GM12878 (cell line): ENCODE results near the gene CYTH2. TPM values are rescaled to one million over a fixed set of nuclear protein-coding genes. Genes with fewer than 3 reads are reported as not detected.

ENCODE experiments used
- ATAC-seq: fragments of 200-7000 bp; cut with Tn5 transposase; 3 replicates; pipeline ENCODE4 v1.9.1; 2020; ENCODE audit warnings: mild to moderate bottlenecking, moderate library complexity
- BruUV-seq: library from RNA; stranded (reverse); fragments of 400-500 nt; replicated peaks from 2 replicates; lab custom pipeline; 2021; lab: Mats Ljungman, UMichigan
- CTCF ChIA-PET: fragments of 300-600 bp; sonication (Branson Sonifier 250); formaldehyde crosslinking; extraction: SDS; loops from one replicate; lab custom pipeline; 2021; ENCODE audit warnings: inconsistent platforms; lab: Yijun Ruan, JAX
- POLR2A ChIA-PET: fragments of 350-600 bp; formaldehyde crosslinking; extraction: SDS; loops from one replicate; lab custom pipeline; 2021; ENCODE audit warnings: inconsistent platforms; lab: Charles Lee
- RAD21 ChIA-PET: fragments of 300-600 bp; sonication (Branson Sonifier 250); formaldehyde crosslinking; loops from one replicate; lab custom pipeline; 2023; ENCODE audit warnings: antibody characterized with exemption; ENCODE audit not compliant: unreplicated experiment; lab: Charles Lee
- SMC1A ChIA-PET: fragments of 300-600 bp; sonication (Branson Sonifier 250); formaldehyde crosslinking; loops from one replicate; lab custom pipeline; 2023; ENCODE audit not compliant: unreplicated experiment, uncharacterized antibody; lab: Charles Lee
- DNase-seq: peaks from one replicate; pipeline ENCODE4 v3.0.0-alpha.2; 2011; ENCODE audit warnings: low read depth, low spot score
- FAIRE-seq: peaks from 3 replicates; lab custom pipeline; 2011; peaks lifted over from hg19 to GRCh38; lab: Jason Lieb, UNC
- H2AFZ ChIP-seq: 2 replicates; pipeline ENCODE4 v1.6.0; 2011; ENCODE audit warnings: low read depth, low read length, control low read depth; ENCODE audit not compliant: control insufficient read depth
- H3K27ac ChIP-seq: 2 replicates; pipeline ENCODE4 v1.5.1; 2011; ENCODE audit warnings: control low read depth; ENCODE audit not compliant: control insufficient read depth, insufficient read depth
- H3K27me3 ChIP-seq, 2 experiments: replicated peaks in 1 of 2; 2 replicates each; pipeline versions ENCODE4 v1.6.0 to v1.6.1; 2011; ENCODE audit warnings: low read length in 1 of 2; ENCODE audit not compliant: control insufficient read depth in 2 of 2, insufficient read depth in 2 of 2
- H3K36me3 ChIP-seq, 2 experiments: 2 replicates each; pipeline ENCODE4 v1.5.1; 2011; ENCODE audit warnings: low read length in 1 of 2; ENCODE audit not compliant: control insufficient read depth in 2 of 2, insufficient read depth in 2 of 2
- H3K4me1 ChIP-seq: 2 replicates; pipeline ENCODE4 v1.6.1; 2011; ENCODE audit warnings: mild to moderate bottlenecking, low read length, moderate library complexity, mixed read lengths; ENCODE audit not compliant: control insufficient read depth, insufficient read depth
- H3K4me2 ChIP-seq: 2 replicates; pipeline ENCODE4 v1.6.0; 2011; ENCODE audit warnings: control low read depth; ENCODE audit not compliant: control insufficient read depth, insufficient read depth
- H3K4me3 ChIP-seq: fragments of 200-600 bp; sonication (generic); 2 replicates; pipeline ENCODE4 v1.5.1; 2016
- H3K79me2 ChIP-seq: 2 replicates; pipeline ENCODE4 v1.6.0; 2011; ENCODE audit warnings: low read length; ENCODE audit not compliant: control insufficient read depth, insufficient read depth
- H3K9ac ChIP-seq: 2 replicates; pipeline ENCODE4 v1.8.0; 2011; ENCODE audit warnings: low read length, control low read depth, mixed read lengths; ENCODE audit not compliant: control insufficient read depth, insufficient read depth
- H3K9me3 ChIP-seq: replicated peaks from 3 replicates; pipeline ENCODE4 v1.5.1; 2011; ENCODE audit warnings: mild to moderate bottlenecking, low read length; ENCODE audit not compliant: control insufficient read depth, insufficient read depth
- H4K20me1 ChIP-seq: 2 replicates; pipeline ENCODE4 v1.6.0; 2011; ENCODE audit not compliant: control insufficient read depth, insufficient read depth
- BCL3 ChIP-seq: IDR thresholded peaks from 2 replicates; pipeline ENCODE4 v1.6.1; 2011; ENCODE audit warnings: borderline replicate concordance, low read depth, mild to moderate bottlenecking, moderate library complexity, low read length; ENCODE audit not compliant: insufficient read depth, poor library complexity, severe bottlenecking
- CHD1 ChIP-seq: IDR thresholded peaks from 2 replicates; pipeline ENCODE4 v1.6.1; 2012; ENCODE audit warnings: low read depth, low read length, improper control_type of control experiment
- HDAC2 ChIP-seq: fragments of 200-600 bp; sonication (generic); IDR thresholded peaks from 2 replicates; pipeline ENCODE4 v1.6.1; 2017
- IRF4 ChIP-seq: IDR thresholded peaks from 2 replicates; pipeline ENCODE4 v1.6.1; 2011; ENCODE audit warnings: low read depth, low read length
- MEF2B ChIP-seq: fragments of 450-650 bp; IDR thresholded peaks from 2 replicates; pipeline ENCODE4 v1.6.1; 2018; ENCODE audit warnings: mild to moderate bottlenecking, moderate library complexity; ENCODE audit not compliant: partially characterized antibody, poor library complexity, severe bottlenecking
- POU2F2 ChIP-seq: IDR thresholded peaks from 3 replicates; pipeline ENCODE4 v1.6.1; 2011; ENCODE audit warnings: low read depth, mild to moderate bottlenecking, low read length, borderline replicate concordance
- RB1 ChIP-seq: fragments of 450-650 bp; formaldehyde crosslinking; IDR thresholded peaks from 2 replicates; pipeline ENCODE4 v1.6.1; 2017; ENCODE audit warnings: mild to moderate bottlenecking, borderline replicate concordance
- ZNF207 ChIP-seq: fragments of 450-650 bp; IDR thresholded peaks from 2 replicates; pipeline ENCODE4 v1.6.1; 2014; ENCODE audit warnings: antibody characterized with exemption, mild to moderate bottlenecking, borderline replicate concordance
- ZNF217 ChIP-seq: fragments of 450-650 bp; IDR thresholded peaks from 2 replicates; pipeline ENCODE4 v1.6.1; 2017; ENCODE audit warnings: antibody characterized with exemption, mild to moderate bottlenecking
- ZNF384 ChIP-seq: IDR thresholded peaks from 2 replicates; pipeline ENCODE4 v1.6.1; 2012; ENCODE audit warnings: low read depth, mild to moderate bottlenecking, low read length, improper control_type of control experiment, borderline replicate concordance
- WGBS: methylation state at CpG from one replicate; pipeline ENCODE4 v1.1.6; 2016; ENCODE audit warnings: low lambda C conversion rate; ENCODE audit not compliant: insufficient replicate concordance, insufficient coverage; ENCODE audit errors: missing lambda C conversion rate; 5-methylcytosine and 5-hydroxymethylcytosine counted together
- in situ Hi-C: fragments of 300-500 bp; cut with MboI; formaldehyde crosslinking; loops from 9 replicates; pipeline ENCODE4 v1.14.3; 2018; ENCODE audit warnings: mixed read lengths
- intact Hi-C: fragments of 100-400 bp; cut with micrococcal nuclease; formaldehyde crosslinking; loops from one replicate; pipeline ENCODE4 v1.14.2; 2022; ENCODE audit not compliant: unreplicated experiment
- polyA plus RNA-seq, 11 experiments: library from polyadenylated mRNA; depleted of rRNA in 4 of 11; unstranded in 6 of 11; stranded (reverse) in 5 of 11; fragments of >200 nt; fragmentation: Nextera tagmentation in 4 of 11; fragmentation: Illumina TruSeq in 1 of 11; extraction: Ambion mirVana in 4 of 11; extraction: Trizol in 1 of 11; gene quantifications; 1 replicate in 1 of 11; 2 replicates in 10 of 11; pipeline versions ENCODE4 v1.2.1 to v1.2.3, GENCODE V29; 2011 to 2016; ENCODE audit warnings: inconsistent platforms in 2 of 11, missing spikeins in 2 of 11, low read depth in 1 of 11
- total RNA-seq, 4 experiments: library from RNA; depleted of rRNA in 3 of 4; stranded (reverse); fragments of >200 nt in 3 of 4; fragmentation: Illumina TruSeq in 1 of 4; extraction: Trizol in 1 of 4; gene quantifications; 2 replicates each; pipeline versions ENCODE4 v1.2.1 to v1.2.3, GENCODE V29; 2013 to 2021

Gene CYTH2
- total and polyA plus RNA-seq, 10 of the 15 experiments (the other 5 are each of a cell fraction or from before 2014, with no cell fraction given) = 1.3 to 31.9 (median 22.2) TPM

GRCh38 chr19:48530066-48530720 is 61.0 kb downstream of the CYTH2 start:
- CTCF ChIA-PET = no interaction called here
- no TSS peak for BruUV-seq
- in situ Hi-C loops (no loop called here), intact Hi-C loops (no loop called here)
- no peak for FAIRE-seq
- no peak for DNase-seq
- ATAC-seq = no peak
- H3K9ac ChIP-seq = no peak overlapping the region
- RAD21 ChIA-PET = no interaction called here
- no peaks in the 10 kb centered on the region for H3K36me3 ChIP-seq
- no peaks in the 10 kb centered on the region for H3K4me1 ChIP-seq
- H3K79me2 ChIP-seq = no peaks in the 10 kb centered on the region
- no peaks in the 10 kb centered on the region for H4K20me1 ChIP-seq
- TF ChIP-seq ZNF384 = no peak
- TF ChIP-seq ZNF207 = no peak
- H3K27ac ChIP-seq = no peak overlapping the region
- POLR2A ChIA-PET = no interaction called here
- H2AFZ ChIP-seq = no peak overlapping the region
- no peaks in the 10 kb centered on the region; the same call in 1 of the 3 replicates for H3K9me3 ChIP-seq
- SMC1A ChIA-PET = interaction anchor here (1.8 kb wide), 1 partner anchor 10 kb away, joined by 5 read pairs; no protein-coding TSS in a partner anchor
- H3K4me2 ChIP-seq = no peak overlapping the region
- 54% methylated on average over 20 of the region's 20 CpGs for WGBS
- H3K4me3 ChIP-seq = no peak overlapping the region
- no peaks in the 10 kb centered on the region for H3K27me3 ChIP-seq

GRCh38 chr19:48530770-48531169 is 61.6 kb downstream of the CYTH2 start:
- WGBS = 45% methylated on average over 5 of the region's 6 CpGs
- ChIA-PET RAD21 (no interaction called here), POLR2A (interaction anchor here (0.6 kb wide), 1 partner anchor 214 kb away, joined by 3 read pairs; no protein-coding TSS in a partner anchor), CTCF (interaction anchor here (0.6 kb wide), 1 partner anchor 16 kb away, joined by 3 read pairs; no protein-coding TSS in a partner anchor), SMC1A (interaction anchor here (1.8 kb wide), 1 partner anchor 11 kb away, joined by 5 read pairs; no protein-coding TSS in a partner anchor)
- no peak overlapping the region for H3K4me2 ChIP-seq
- H3K27me3 ChIP-seq = no peaks in the 10 kb centered on the region
- H3K4me3 ChIP-seq = no peak overlapping the region
- H3K9me3 ChIP-seq = no peaks in the 10 kb centered on the region; the same call in 1 of the 3 replicates
- ATAC-seq (no peak), FAIRE-seq (no peak), DNase-seq (no peak)
- H4K20me1 ChIP-seq = no peaks in the 10 kb centered on the region
- intact Hi-C loops = no loop called here
- no peak overlapping the region for H3K27ac ChIP-seq
- H3K36me3 ChIP-seq = no peaks in the 10 kb centered on the region
- no peak overlapping the region for H3K9ac ChIP-seq
- no peaks in the 10 kb centered on the region for H3K79me2 ChIP-seq
- no TSS peak for BruUV-seq
- in situ Hi-C loops = no loop called here
- no peaks in the 10 kb centered on the region for H3K4me1 ChIP-seq
- no peak overlapping the region for H2AFZ ChIP-seq
- TF ChIP-seq BCL3 (no peak), ZNF217 (no peak), CHD1 (no peak), HDAC2 (no peak), RB1 (no peak), IRF4 (no peak), MEF2B (no peak), POU2F2 (no peak)
